K562 (cell line): Measurements from ENCODE around the gene BROX. TPM values are rescaled to one million over a fixed set of nuclear protein-coding genes. Genes with fewer than 3 reads are reported as not detected.

Experiments used
- ATAC-seq: fragments of 200-7000 bp; cut with Tn5 transposase; 3 replicates; pipeline ENCODE4 v1.9.1; 2020; ENCODE audit warnings: moderate library complexity
- BruUV-seq: library from RNA; stranded (reverse); fragments of 400-500 nt; replicated peaks from 2 replicates; lab custom pipeline; 2021; lab: Mats Ljungman, UMichigan
- CTCF ChIA-PET: fragments of 300-600 bp; formaldehyde crosslinking; extraction: SDS; loops from one replicate; lab custom pipeline; 2021; ENCODE audit warnings: low intra/inter-chr PET ratio; lab: Yijun Ruan, JAX
- POLR2A ChIA-PET: fragments of 300-600, 350-650 bp; sonication (Branson Sonifier 250); formaldehyde crosslinking; extraction: SDS; loops from one replicate; lab custom pipeline; 2021; ENCODE audit warnings: antibody characterized with exemption, inconsistent platforms; lab: Yijun Ruan, JAX
- DNase-seq, 4 experiments: peaks; one replicate each; pipeline versions ENCODE4 v3.0.0 to v3.0.0-alpha.2; 2011 to 2018; ENCODE audit warnings: low spot score in 3 of 4, mixed read lengths in 3 of 4; ENCODE audit errors: extremely low read depth in 1 of 4
- FAIRE-seq: peaks from 2 replicates; lab custom pipeline; 2011; peaks lifted over from hg19 to GRCh38; lab: Jason Lieb, UNC
- H2AFZ ChIP-seq: 2 replicates; pipeline ENCODE4 v1.6.0; 2011; ENCODE audit warnings: low read depth, low read length, control low read depth, inconsistent platforms
- H3K27ac ChIP-seq: fragments of 200-600 bp; 3 replicates; pipeline ENCODE4 v1.8.0; 2011; ENCODE audit warnings: low read depth, mild to moderate bottlenecking, control low read depth, inconsistent platforms, low read length, moderate library complexity, mixed read lengths; ENCODE audit errors: extremely low read depth
- H3K27me3 ChIP-seq, 2 experiments: fragments of 300-600 bp in 1 of 2; 2 replicates in 1 of 2; 3 replicates in 1 of 2; pipeline versions ENCODE4 v1.6.0 to v1.8.0; 2011; ENCODE audit warnings: inconsistent platforms in 2 of 2, low read length in 2 of 2, mild to moderate bottlenecking in 1 of 2, mixed read lengths in 1 of 2, moderate library complexity in 1 of 2; ENCODE audit not compliant: control insufficient read depth in 2 of 2, insufficient read depth in 2 of 2
- H3K36me3 ChIP-seq: fragments of 300-600 bp; 3 replicates; pipeline ENCODE4 v1.8.0; 2011; ENCODE audit warnings: mild to moderate bottlenecking, low read length, inconsistent platforms; ENCODE audit not compliant: control insufficient read depth, insufficient read depth
- H3K4me1 ChIP-seq, 2 experiments: fragments of 200-600 bp in 1 of 2; replicated peaks in 1 of 2; 2 replicates in 1 of 2; 3 replicates in 1 of 2; pipeline versions ENCODE4 v1.5.1 to v1.8.0; 2011; ENCODE audit warnings: inconsistent platforms in 2 of 2, low read length in 2 of 2, mild to moderate bottlenecking in 1 of 2, mixed read lengths in 1 of 2, moderate library complexity in 1 of 2; ENCODE audit not compliant: control insufficient read depth in 2 of 2, insufficient read depth in 2 of 2
- H3K4me2 ChIP-seq: 2 replicates; pipeline ENCODE4 v1.6.1; 2011; ENCODE audit warnings: low read length, control low read depth, inconsistent platforms, mixed read lengths; ENCODE audit not compliant: insufficient read depth
- H3K4me3 ChIP-seq: fragments of 200-600 bp; sonication (generic), shearing (Covaris generic); 2 replicates; pipeline ENCODE4 v1.5.1; 2016; ENCODE audit warnings: control low read depth, inconsistent platforms
- H3K79me2 ChIP-seq: fragments of 200-600 bp; 3 replicates; pipeline ENCODE4 v1.8.0; 2011; ENCODE audit warnings: low read length, inconsistent platforms; ENCODE audit not compliant: control insufficient read depth, insufficient read depth
- H3K9ac ChIP-seq, 2 experiments: 2 replicates each; pipeline versions ENCODE4 v1.6.0 to v1.6.1; 2011; ENCODE audit warnings: low read depth in 2 of 2, low read length in 2 of 2, control low read depth in 1 of 2, inconsistent platforms in 1 of 2, mild to moderate bottlenecking in 1 of 2, mixed read lengths in 1 of 2; ENCODE audit not compliant: insufficient read depth in 1 of 2
- H3K9me1 ChIP-seq: one replicate; pipeline ENCODE4 v1.6.0; 2011; ENCODE audit warnings: inconsistent platforms, mild to moderate bottlenecking, low read length, moderate library complexity; ENCODE audit not compliant: control insufficient read depth, insufficient read depth
- H3K9me3 ChIP-seq: replicated peaks from 2 replicates; pipeline ENCODE4 v1.5.1; 2011; ENCODE audit warnings: low read depth, low read length, inconsistent platforms; ENCODE audit not compliant: control insufficient read depth, insufficient read depth
- H4K20me1 ChIP-seq: replicated peaks from 2 replicates; pipeline ENCODE4 v1.6.1; 2011; ENCODE audit warnings: low read length, inconsistent platforms, mixed read lengths; ENCODE audit not compliant: control insufficient read depth, insufficient read depth
- ADNP ChIP-seq: fragments of 200-800 bp; sonication (Bioruptor generic); IDR thresholded peaks from 2 replicates; pipeline ENCODE4 v1.6.1; 2016; ENCODE audit warnings: missing genetic modification characterization, missing compliant biosample characterization
- LEF1 ChIP-seq: fragments of 450-650 bp; IDR thresholded peaks from 2 replicates; pipeline ENCODE4 v1.6.1; 2016; ENCODE audit warnings: mild to moderate bottlenecking
- MEIS2 ChIP-seq: fragments of 450-650 bp; IDR thresholded peaks from 2 replicates; pipeline ENCODE4 v1.6.1; 2014; ENCODE audit warnings: mild to moderate bottlenecking; ENCODE audit not compliant: partially characterized antibody
- RBM14 ChIP-seq: fragments of 200-400 bp; formaldehyde crosslinking; IDR thresholded peaks from 2 replicates; pipeline ENCODE4 v1.6.1; 2018; ENCODE audit warnings: low read depth, mild to moderate bottlenecking, low read length, moderate library complexity, borderline replicate concordance; ENCODE audit not compliant: insufficient read depth
- TARDBP ChIP-seq: fragments of 450-650 bp; IDR thresholded peaks from 2 replicates; pipeline ENCODE4 v1.6.1; 2016
- XRCC4 ChIP-seq: IDR thresholded peaks from one replicate; pipeline ENCODE4 v1.6.1; 2011; ENCODE audit not compliant: insufficient read depth, insufficient read length; ENCODE audit errors: extremely low read depth
- ZMIZ1 ChIP-seq, 2 experiments: fragments of 150-350 bp in 1 of 2; IDR thresholded peaks; 2 replicates each; pipeline ENCODE4 v1.6.1; 2012 to 2016; ENCODE audit warnings: low read depth in 2 of 2, low read length in 2 of 2, mild to moderate bottlenecking in 1 of 2, moderate library complexity in 1 of 2
- WGBS: fragments of 100-300 bp; shearing (Covaris generic); methylation state at CpG from one replicate; pipeline ENCODE4 v1.1.6; 2016; ENCODE audit warnings: low coverage, mixed read lengths; ENCODE audit not compliant: insufficient coverage; ENCODE audit errors: missing lambda C conversion rate; 5-methylcytosine and 5-hydroxymethylcytosine counted together
- in situ Hi-C: fragments of 300-500 bp; cut with MboI; formaldehyde crosslinking; loops from 4 replicates; pipeline ENCODE4 v1.15.0; 2018; ENCODE audit warnings: inconsistent platforms, mixed read lengths
- intact Hi-C: fragments of 100-400 bp; cut with micrococcal nuclease; formaldehyde crosslinking; loops from 2 replicates; pipeline ENCODE4 v1.14.2; 2022
- polyA plus RNA-seq, 8 experiments: library from polyadenylated mRNA; depleted of rRNA in 4 of 8; stranded (reverse) in 5 of 8; unstranded in 3 of 8; fragments of >200 nt; fragmentation: Nextera tagmentation in 2 of 8; fragmentation: Illumina TruSeq in 1 of 8; extraction: Ambion mirVana in 2 of 8; extraction: Trizol in 1 of 8; gene quantifications; 2 replicates each; pipeline versions ENCODE4 v1.2.1 to v1.2.3, GENCODE V29; 2011 to 2014; ENCODE audit warnings: inconsistent platforms in 1 of 8, missing spikeins in 1 of 8
- total RNA-seq, 7 experiments: library from RNA; depleted of rRNA in 6 of 7; stranded (reverse); fragments of >200 nt in 6 of 7; fragmentation: Illumina TruSeq in 2 of 7; extraction: Trizol in 2 of 7; gene quantifications; 2 replicates each; pipeline versions ENCODE4 v1.2.1 to v1.2.3, GENCODE V29; 2011 to 2021; ENCODE audit warnings: low replicate concordance in 1 of 7

Gene BROX
- total and polyA plus RNA-seq, 9 of the 15 experiments (the other 6 are each of a cell fraction or from before 2014, with no cell fraction given): 9.4 to 153 (median 45.1) TPM

GRCh38 chr1:222761083-222761482 is 48.7 kb downstream of the BROX start:
- intact Hi-C loops: no loop called here

More at GRCh38 chr1:222761083-222761482, 48.7 kb downstream of the BROX start:
- 0% methylated on average over 1 of the region's 1 CpG for WGBS
- H3K9me3 ChIP-seq: no peaks in the 10 kb centered on the region
- no peaks in the 10 kb centered on the region for H3K79me2 ChIP-seq
- ChIA-PET POLR2A (no interaction called here), CTCF (no interaction called here)
- no peak overlapping the region for H3K27ac ChIP-seq
- peaks cover 3% of the 10 kb centered on the region in 2 experiments; a peak in 3 of 5 replicates for H3K27me3 ChIP-seq
- TF ChIP-seq ADNP: no peak
- TF ChIP-seq ZMIZ1 (IDR thresholded peaks at IDR 0.05; ENCODE audit: low read depth in 2 of 2, low read length in 2 of 2): no peak
- TF ChIP-seq XRCC4: no peak
- no peak for TF ChIP-seq LEF1
- TF ChIP-seq RBM14: no peak
- no peak for TF ChIP-seq MEIS2
- TF ChIP-seq TARDBP: no peak
- H3K4me1 ChIP-seq: no peaks in the 10 kb centered on the region
- H4K20me1 ChIP-seq: no peaks in the 10 kb centered on the region
- H3K36me3 ChIP-seq: no peaks in the 10 kb centered on the region
- no peak overlapping the region for H3K4me3 ChIP-seq
- no peak overlapping the region for H3K4me2 ChIP-seq
- BruUV-seq: no TSS peak
- no peak overlapping the region for H3K9ac ChIP-seq
- DNase-seq (no peak), FAIRE-seq (no peak), ATAC-seq (no peak)
- no peak overlapping the region for H2AFZ ChIP-seq
- in situ Hi-C loops: no loop called here
- H3K9me1 ChIP-seq: no peaks in the 10 kb centered on the region
